Gastroesophageal sphincter (tissue), 3 donors: ENCODE results near the gene SFMBT2.

Experiments
- POLR2A ChIP-seq, 2 donors: fragments of 450-650 bp; IDR thresholded peaks; one replicate each; pipeline ENCODE4 v1.6.1; 2017; ENCODE audit warnings: antibody characterized with exemption in 2 of 2, mild to moderate bottlenecking in 2 of 2, moderate library complexity in 1 of 2
- POLR2AphosphoS5 ChIP-seq: sonication (generic); formaldehyde crosslinking; IDR thresholded peaks from one replicate; pipeline ENCODE4 v1.6.1; 2017; ENCODE audit warnings: antibody characterized with exemption
- TF ChIP-seq, protein P1 (sequence below), 4 experiments: fragments of 200-600 bp in 2 of 4; fragments of 450-650 bp in 2 of 4; sonication (generic) in 1 of 4; IDR thresholded peaks; one replicate each; pipeline ENCODE4 v1.5.1; 2017 to 2019; ENCODE audit warnings: antibody characterized with exemption in 4 of 4, mild to moderate bottlenecking in 2 of 4, moderate library complexity in 2 of 4

DNA sequence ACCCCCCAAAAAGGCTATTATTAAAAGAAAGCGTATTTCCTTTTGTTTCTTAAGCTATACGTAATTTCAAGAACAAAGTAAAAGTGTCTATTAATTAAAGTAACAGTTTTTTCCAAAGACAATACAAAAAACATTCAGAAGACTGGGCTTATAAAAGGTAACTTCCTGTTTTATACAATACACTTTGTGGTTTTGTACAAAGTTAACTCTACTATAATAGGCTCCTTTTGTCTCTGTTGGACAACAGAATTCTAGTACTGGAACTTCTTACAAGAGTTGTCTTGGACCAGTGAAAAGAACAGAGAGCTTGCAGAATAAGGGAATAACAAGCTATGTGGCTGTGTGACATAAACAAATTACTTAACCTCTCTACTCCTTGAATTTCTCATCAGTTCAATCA is 21.5 kb downstream of the SFMBT2 start:
- TF ChIP-seq, protein P1, sequence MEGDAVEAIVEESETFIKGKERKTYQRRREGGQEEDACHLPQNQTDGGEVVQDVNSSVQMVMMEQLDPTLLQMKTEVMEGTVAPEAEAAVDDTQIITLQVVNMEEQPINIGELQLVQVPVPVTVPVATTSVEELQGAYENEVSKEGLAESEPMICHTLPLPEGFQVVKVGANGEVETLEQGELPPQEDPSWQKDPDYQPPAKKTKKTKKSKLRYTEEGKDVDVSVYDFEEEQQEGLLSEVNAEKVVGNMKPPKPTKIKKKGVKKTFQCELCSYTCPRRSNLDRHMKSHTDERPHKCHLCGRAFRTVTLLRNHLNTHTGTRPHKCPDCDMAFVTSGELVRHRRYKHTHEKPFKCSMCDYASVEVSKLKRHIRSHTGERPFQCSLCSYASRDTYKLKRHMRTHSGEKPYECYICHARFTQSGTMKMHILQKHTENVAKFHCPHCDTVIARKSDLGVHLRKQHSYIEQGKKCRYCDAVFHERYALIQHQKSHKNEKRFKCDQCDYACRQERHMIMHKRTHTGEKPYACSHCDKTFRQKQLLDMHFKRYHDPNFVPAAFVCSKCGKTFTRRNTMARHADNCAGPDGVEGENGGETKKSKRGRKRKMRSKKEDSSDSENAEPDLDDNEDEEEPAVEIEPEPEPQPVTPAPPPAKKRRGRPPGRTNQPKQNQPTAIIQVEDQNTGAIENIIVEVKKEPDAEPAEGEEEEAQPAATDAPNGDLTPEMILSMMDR (IDR thresholded peaks at IDR 0.05), result no peak
- TF ChIP-seq POLR2A (IDR thresholded peaks at IDR 0.05) (no peak), POLR2AphosphoS5 (no peak)
